ENCODE measurements around the gene GPATCH2L.
A peak's percentile ranks its signal among the peaks of the same experiment; 100 is the strongest.

The GPATCH2L gene

DNA sequence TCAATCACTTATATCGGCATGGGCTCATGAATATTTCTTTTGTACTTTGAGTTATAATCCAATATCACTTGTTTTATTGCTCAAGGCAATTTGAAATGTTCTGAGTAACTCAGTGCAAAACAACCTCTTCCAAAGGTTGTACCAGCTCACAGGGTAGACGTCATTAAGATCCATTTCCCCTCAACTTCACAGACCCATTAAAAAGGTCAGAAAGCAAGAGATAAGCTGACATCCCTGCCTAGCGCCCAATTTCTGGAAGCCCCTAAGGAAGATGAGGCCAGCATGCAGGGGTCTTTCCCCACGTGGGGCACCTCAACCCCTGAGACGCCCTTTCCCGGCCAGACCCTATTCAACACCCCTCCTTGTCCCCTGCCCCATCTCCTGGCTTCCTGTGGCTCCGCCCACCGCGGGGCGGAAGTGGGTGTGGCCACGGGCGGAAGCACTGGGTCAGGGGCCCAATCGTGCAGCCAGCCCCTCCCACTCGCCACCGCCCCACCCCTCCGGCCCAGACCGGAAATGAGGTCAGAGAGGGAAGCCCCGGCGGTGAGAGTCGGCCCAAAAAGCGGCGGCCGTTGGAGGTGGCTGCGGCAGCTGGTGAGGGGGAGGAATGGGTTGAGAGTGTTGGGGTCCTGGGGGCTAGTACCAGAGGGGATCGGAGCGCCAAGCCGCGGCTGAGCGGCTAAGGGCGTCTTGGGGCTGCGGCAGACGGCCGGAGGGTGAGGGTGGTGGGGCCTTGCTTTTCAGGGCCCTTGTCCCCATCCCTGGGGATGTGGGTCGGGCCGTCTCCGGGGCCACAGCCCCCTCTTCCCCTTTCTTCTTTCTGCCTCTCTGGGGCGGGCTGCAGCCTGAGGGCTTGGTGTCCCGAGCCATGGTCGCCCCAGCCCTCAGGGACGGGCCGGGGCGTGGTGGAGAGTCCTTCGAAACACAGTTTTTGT lies at the start of gene GPATCH2L:
Gene GPATCH2L (plus strand): TSS at position 525 of the 935 bp plus-strand sequence. CDS start 2,442 bp downstream, outside the sequence.
- peak; percentile 96 for DNase-seq

DNA sequence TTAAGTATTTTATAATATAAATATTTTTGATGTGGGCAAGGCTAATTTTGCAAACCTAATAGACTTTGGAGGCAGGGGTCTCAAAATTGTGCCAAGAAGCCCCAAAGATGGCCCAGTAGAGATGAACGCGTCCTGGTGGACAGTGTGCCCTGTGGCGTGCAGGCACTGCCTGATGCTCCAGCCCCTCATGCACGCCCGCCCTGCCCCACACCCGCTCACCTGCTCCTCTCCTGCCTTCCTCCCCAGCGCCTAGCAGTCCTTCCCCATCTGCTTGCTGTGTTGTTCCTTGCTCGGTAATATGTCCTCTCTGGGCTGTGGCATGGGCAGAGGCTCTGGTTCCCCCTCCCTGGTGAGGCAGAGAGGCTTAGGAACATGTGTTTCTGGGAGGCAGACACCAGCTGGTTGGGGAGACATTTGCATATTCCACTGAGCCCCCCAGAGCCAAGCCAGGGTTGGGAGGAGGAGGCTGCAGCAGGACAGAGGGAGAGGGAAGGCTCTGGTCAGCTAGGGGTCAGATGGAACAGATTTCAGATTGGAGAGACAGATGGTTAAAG lies 46.8 kb upstream of the GPATCH2L start:
- no peak for DNase-seq

DNA sequence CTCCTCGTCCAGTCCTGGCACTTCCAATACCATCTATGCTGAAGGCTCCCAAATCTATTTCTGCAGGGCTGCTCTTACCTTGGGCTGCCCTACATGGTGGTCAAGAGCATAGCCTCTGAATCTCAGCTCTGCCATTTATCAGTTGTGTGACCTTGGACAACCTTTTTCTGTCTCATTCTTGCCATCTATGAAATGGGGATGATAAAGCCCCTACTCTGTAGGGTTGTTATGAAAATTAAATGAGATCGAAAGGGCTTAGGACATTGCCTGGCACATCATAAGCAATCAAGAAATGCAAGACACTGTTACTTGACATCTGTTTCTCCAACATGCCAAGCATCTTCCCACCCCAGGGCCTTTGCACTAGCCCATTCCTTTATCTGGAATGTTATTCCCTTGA lies 45.5 kb upstream of the GPATCH2L start:
- no peak for DNase-seq

DNA sequence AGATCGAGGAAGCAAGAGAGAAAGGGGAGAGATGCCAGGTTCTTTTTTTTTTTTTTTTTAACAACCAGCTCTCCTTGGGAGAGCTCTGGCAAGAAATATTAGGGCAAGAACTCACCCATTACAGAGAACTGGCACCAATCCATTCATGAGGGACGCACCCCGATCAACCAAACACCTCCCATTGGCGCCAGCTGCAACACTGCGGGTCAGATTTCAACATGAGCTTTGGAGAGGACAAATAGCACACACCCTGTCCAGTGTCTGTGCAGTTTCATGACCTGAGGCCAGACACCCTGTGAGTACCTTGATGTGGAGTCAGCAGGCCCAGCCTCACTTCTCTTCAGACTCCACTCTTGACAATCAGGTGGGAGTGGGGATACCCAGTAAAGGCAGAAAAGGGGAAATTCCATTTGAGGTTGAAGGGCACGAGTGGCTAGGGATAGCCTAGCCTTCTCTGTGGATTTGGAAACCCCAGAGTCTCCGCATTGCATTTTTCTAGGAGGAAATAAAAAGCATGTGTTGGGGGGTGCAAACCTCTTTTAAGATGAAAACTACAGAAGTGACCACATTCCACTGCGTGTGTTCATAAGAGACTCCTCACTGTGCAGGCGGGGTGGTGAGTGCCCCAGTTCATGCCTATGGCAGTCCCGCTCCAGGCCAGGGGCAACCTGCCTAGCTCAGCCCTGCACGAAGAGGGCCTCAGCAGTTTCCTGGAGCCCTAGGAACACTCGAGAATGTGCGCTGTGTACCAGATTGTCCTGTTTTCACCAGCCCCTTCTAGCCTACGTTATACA lies 42.4 kb upstream of the GPATCH2L start:
- DNase-seq: no peak

DNA sequence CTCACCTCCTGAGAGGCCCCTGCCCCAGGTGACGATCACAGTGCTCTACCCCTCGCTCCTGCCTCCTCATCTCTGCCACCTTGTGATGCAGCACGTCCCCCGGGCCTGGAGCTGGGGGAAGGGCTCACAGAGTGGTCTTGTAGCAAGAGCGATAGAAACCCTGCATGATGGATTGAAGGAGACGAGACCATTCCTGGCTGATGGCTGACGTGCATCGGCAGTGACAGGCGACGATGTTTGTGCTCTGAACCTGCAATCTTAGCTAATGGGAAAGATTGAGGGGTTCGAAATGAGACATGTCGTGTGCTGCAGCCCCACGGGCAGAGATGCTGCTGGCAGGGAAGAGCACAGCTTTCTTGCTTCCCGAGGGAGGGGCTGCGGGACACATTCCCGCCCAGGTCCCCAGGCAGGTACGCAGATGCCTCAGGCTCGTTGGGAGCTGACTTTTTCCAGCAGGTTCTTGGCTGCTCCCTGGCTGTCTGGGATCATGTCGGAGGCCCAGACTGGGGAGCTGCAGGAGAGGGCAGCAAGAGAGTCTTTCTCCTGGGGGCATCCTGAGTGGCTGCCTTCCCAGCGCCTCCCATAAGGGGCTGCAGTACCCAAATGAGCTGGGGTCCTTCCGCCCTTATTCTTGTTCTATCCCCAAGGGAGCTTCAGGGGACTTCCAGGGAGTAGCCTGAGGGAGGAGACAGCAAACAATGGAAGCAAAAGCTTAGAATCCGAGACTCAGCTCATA lies 38.7 kb upstream of the GPATCH2L start:
- DNase-seq: no peak

DNA sequence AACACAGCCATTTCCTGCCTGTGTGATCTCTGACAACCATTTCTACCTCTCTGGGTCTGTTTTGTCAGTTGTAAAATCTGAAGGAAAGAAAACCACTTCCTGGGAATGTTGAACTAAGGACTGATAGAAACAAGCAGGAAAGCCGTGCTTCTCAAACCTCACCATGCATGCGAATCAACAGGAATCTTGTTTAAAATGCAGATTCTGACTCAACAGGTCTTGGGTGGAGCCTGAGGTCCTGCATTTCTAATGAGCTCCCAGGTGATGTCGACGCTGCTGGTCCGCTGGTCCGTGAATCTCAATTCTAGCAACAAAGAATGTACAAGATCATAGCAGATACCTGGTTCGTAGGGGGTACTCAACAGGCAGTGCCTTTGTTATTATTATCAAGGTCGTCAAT lies 38.0 kb upstream of the GPATCH2L start:
- no peak for DNase-seq

DNA sequence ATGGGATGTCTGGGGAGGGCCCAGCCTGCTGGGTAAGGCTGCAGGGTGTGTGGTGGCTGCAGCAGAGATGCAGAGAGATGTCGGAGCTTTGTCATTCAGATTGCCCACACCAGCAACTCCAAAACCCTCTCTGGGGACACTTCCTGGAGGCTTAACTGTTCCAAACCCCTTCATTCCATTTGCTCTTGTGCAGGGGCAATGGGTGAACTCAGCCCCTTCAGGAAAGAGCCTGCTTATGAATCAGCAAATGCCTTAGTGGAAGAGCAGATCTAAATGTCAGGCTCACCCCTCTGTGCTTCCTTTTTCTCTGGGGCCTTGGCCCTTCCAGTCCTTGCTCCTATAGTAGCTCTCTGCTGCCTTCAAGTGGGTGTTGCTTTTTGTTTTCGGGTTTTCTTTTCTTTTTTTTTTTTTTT lies 36.7 kb upstream of the GPATCH2L start:
- no peak for DNase-seq

DNA sequence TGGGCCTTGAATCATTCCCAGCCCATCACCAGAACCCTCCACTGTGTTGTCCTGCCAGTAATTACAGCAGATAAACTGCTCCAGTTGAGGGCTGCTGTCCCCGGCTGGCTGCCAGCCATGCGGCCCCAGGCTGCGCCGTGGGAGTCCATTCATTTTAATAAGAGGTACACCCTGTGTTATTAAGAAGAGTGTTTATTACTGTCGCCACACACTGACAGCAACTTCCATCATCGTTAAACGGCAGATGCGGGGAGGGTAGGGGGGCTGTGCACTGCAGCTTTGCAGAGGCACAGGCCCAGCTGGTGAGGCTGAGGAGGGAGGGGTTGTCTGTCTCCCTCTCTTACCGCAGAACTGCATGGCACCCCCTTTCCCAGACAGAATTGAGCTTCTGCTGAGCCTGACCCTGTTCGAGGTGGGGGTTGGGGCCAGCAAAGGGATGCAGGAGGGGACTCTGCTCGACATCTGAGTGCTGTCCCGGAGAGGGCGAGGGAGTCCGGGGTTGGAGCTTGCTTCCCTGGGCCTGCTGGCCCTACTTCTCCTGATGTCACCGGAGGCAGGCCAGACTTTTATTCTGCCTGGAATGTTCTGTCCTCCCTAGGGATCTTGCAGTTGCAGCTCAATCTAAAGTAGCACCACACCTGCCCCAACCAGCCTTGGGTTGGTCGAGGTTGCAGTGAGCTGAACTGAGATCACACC lies 33.8 kb upstream of the GPATCH2L start:
- no peak for DNase-seq

DNA sequence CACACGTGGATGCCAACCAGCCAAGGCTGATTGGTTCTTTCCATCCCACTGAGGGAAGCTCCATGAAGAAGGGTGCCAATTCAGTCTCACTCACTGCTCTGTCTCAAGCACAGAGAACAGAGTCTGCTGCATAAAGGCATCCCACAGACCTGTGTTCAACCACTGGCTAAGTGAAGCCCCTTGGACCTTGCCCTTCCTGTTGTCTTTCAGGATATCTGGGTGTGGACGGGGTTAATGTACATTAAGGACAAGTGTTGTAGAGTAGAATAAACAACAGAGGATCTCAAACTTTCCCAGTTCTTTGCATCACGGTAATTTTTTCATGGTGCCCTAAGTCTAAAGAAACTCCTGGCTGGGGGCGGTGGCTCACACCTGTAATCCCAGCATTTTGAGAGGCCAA lies 33.1 kb upstream of the GPATCH2L start:
- DNase-seq: no peak

DNA sequence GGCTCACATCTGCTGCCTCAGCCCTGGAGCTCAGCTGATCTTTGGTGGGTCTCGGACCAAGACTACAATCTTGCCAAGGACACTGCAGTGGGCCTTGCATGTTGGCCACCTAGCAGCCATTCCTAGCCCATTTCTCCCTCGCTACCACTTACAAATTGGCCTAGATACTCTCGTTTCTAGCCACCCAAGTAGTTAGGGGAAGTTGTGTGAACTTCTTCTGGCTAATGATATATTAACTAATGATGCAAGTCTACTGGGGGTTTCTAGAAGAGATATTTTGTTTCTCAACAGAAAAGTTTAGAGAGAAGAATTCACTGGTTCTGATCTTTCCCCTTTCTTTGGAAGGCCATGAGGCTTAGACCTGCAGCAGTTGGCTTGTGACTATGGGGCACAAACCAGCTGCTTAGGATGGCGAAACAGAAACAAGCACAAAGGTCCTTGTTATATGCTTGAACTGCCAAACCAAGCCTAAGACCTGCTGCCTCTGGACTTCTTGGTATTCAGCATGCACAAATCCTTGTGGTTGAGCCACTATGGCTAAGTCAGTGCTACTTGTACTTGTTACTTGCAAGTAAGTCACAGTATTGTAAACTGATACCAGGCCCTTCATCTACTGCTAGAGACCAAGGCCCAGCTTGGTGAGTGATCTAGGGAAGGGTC lies 30.5 kb upstream of the GPATCH2L start:
- DNase-seq: no peak

DNA sequence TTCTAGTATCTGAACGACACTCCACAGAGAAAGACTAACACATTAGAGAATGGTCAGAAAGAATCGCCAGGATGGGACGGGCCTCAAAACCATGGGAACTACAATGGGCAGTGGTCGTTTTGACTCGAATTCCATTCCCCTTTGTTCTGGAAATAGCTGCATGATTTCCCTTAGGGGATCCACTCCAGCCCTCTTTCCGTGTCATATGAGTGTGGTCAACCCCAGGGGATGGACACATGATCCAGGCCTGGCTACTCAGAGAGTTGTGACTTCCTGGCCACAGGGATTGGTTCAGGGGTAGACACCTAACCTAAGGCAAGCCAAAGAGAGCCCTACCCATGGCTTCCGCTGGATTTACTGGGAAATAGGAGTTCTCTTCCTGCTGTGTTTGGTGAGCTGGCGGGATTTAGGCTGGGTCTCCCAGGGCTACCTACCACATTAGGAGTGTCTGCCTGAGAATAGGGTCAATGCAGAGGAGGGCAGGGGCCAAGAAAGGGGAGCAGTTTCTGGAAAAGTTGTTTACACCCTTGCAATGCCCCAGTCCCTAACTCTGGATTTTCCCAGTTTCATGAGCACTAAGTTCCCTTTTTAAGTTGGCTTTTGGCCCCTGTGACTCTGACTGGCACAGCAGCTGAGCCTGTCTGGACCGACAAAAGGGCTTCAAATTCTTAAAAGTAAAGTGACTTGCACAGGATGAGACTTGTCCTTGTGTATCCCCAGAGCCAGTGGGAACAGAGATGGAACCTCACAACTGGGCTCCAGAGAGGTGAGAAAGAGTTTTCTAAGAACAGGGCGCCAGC lies 28.1 kb upstream of the GPATCH2L start:
- no peak for DNase-seq

DNA sequence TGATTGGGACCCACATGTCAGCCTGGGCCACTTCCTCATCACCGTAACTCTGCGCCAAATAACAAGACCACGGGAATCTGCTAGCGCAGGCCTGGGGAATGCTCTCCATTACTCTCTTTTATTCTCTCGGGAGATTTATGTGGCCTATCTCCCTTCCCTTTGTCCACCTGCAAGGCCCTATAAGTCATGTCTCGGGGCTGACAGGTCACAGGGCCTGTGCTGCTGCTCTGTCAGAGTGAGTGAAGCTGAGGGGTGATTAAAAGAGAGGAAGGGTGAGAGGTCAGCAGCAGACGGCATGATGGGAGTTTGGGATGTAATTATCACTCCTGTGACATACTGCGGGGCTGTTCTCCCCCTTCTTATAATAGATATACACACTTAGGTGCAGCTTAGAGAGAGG lies 26.2 kb upstream of the GPATCH2L start:
- no peak for DNase-seq

DNA sequence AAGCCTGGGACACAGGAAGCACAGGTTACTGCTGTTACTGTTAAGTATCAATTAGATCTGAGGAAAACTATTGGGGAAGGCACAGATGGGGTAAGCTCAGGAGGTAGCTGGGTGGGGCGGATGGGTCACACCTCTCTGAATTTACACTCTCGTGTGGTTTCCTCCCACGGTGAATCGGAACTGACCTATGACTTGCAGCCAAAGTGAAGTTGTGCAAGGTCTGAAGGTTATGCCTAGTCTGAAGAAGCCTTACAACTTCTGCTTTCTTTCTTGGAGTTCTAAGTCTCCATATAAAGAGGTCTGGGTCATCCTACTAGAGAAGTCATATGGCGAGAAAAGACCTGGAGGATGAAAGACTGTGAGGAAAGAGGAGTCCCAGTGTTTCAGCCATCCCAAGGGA lies 25.6 kb upstream of the GPATCH2L start:
- no peak for DNase-seq

DNA sequence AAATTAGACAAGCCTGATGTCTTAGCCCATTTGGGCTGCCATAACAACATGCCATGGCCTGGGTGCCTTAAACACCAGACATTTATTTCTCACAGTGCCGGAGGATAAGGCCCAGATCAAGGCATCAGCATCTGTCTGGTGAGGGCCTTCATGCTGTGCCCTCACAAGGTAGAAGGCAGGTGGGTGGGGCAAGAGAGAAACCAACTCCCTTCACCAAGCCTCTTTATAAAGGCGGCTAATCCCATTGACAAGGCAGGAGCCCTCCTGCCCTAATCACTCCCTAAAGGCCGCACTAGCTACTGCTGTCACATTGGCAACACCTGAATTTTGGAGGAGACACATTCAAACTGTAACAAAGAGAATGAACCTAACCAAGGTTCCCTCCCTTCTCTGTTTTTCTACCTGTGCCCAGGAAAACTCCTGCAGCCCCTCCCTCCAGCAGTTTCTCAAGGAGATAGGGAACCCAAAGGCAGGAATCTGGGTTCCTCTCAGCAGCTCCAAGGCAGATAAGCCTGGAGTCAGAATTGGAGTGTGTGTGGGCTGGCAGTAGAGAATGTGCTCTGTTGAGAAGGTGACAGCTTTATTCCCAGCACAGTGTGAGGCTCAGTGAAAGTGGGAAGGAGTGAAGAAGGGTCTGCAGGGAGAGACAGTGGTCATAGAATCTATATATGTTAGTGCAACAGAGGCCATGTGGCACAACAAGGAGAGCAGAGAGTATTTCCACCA lies 21.7 kb upstream of the GPATCH2L start:
- no peak for DNase-seq

DNA sequence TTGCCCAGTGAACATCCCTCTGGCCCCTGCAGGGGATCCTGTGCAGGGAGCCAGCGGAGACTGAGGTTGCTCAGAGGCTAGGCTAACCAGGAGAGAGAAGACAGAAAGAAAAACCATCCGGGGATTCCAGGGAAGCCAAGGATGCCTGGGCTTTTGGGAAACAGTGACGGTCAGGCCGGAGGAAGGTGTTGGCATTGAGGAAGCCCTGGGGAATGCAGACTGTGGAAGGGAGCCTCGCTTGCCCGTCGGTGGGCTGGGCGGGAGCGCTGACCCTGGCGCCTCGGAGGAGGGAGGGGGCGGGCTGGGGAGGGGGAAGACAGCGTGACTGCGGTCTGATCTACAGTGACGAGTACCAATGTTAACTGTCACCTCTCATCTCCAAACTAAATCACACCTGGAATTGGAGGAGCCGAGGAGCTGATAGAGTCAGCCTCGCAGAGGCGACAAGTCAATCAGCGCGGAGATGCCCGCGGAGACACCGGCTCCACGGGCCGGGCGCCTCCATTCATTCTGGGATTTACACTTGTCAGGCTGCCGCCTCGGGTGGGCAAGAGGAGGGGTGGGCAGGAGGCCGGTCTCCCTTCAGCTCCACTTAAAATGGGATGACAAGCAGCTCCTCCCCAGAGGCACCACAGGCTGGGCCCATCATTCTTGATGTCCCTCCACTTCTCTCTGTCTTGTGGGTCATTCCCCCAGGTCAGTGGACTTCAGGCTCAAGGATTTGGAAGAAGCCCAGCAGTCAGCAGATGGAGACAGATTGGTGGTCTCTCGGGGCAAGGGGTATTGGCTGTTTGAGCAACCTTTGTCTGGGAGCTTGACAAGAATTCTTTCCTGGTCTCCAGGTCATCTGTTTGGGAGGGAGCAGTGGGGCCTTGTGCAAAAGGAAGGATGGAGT lies 20.4 kb upstream of the GPATCH2L start:
- no peak for DNase-seq

DNA sequence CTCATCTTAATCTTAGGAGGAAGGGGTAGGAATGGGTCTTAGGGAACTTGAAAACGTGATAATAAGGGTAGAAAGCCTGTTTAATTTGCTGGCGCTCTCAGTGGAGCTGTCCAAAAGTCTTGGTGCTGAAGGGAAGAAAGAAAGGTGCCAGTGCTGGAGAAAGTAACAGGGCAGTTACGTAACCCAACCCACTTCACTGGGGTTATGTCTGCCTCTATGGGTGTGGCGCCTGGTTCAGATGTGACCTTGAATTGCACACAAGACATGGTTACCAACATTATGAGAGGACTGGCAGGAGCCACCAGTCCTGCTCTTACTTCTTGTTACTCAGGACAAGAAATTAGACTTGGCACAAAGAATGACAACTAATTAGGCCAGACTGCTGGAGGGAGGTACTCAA lies 18.6 kb upstream of the GPATCH2L start:
- no peak for DNase-seq

DNA sequence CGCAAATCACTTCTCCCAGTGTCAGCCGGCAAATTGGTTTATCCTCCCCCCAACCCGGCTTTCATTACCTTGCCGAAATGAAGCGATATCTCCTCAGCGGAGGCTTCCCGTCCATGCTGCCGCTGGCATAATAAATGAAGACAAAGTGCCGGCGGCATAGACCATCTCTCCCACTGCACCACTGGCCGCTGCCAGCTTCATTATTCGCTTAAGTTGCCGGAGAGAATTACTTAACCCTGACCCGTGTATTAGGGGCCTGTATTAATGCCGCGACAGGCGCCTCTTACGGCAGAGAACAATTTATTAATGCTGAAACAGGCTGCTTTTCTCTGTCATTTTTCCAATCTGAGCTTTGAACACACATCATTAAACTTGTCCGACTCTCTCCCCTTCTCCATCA lies 17.5 kb upstream of the GPATCH2L start:
- no peak for DNase-seq

DNA sequence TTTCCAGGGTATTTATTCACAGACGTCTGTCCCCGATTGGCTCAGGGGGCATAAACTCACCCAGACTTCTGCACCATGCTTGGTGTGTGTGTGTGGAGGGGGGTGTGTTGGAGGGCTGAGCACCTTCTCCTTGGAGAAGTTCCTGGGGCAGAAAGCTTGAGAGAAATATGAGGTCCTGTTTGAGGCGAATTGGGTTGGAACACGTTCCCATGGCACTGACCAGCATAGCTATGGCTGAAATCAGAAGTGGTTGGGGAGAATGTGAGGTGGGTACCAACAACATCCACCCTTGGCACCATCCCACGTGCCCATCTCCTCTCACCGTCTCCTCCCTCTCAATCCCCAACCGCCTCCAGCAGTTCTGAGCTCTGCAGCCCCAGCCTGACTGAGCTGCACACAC lies 16.0 kb upstream of the GPATCH2L start:
- no peak for DNase-seq

DNA sequence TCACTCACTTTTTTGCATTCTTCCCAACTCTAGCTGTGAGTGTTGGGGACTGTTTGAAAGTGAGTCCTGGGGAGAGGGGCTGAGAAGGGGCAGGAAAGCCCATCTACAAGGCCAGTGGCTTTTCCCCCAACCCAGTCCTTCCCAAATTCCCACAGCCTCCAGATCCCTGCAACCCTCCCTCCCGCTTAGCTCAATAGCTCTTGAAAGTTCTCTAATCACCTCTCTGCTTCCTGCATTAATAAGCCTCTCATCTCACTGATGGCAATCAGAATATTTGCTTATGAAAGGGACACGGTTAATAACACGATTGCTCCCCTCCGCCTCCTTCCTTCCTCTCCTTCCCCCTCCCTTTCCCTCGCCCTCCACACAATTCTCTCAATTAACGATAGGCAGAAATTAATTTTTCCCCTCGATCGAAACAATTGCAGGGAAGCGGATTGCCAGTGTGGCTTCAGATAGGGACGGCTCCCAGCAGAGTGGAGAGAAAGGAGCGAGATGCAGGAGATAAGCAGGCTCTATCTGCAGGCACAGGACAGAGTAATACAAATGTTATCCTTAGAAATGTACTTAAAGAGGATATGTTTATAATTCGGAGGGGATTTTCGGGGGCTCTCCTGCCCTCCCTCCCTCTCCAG lies 15.1 kb upstream of the GPATCH2L start:
- DNase-seq: no peak

Measured in stimulated activated CD4-positive, alpha-beta T cell treated with anti-CD3 and anti-CD28 coated beads, Interleukin-1b, Interleukin-23, amount 100 ng/mL, for 48 hours (primary cell).